Effector CD8-positive, alpha-beta T cell (primary cell): Measurements from ENCODE around the gene TINAGL1.

Source experiments
- DNase-seq: peaks from one replicate; lab custom pipeline; 2025; lab: John Stamatoyannopoulos, UW

TINAGL1 gene

DNA sequence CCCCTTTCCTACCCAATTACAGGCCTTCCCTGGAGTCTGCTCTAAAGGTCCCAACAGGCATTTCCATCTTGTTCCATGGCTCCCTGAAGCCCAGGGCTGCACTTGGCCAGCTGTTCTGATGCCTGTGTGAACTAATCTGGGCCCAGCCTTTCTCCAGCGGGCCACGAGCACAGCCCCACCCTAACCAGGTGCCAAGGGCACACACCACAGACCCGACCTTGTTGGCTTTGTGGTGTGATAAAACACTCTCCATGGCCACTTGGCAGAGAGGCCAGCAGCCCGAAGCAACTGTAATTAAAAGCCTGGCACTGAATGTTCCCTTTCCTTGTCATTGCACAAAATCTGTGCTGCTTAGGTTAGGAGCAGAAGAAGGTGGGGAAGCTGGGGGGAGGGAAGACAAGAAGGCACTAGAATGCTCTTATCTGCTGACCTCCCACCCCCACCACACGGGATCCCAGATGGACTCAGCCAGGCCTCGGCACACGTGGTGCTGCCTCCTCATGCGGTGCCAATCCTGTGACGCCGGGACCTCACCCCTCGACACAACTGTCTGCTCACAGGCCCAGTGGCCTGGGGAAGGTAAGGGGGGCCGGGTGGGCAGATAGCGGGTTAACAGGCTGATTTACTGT lies 51.1 kb downstream of the TINAGL1 start:
- DNase-seq = no peak

DNA sequence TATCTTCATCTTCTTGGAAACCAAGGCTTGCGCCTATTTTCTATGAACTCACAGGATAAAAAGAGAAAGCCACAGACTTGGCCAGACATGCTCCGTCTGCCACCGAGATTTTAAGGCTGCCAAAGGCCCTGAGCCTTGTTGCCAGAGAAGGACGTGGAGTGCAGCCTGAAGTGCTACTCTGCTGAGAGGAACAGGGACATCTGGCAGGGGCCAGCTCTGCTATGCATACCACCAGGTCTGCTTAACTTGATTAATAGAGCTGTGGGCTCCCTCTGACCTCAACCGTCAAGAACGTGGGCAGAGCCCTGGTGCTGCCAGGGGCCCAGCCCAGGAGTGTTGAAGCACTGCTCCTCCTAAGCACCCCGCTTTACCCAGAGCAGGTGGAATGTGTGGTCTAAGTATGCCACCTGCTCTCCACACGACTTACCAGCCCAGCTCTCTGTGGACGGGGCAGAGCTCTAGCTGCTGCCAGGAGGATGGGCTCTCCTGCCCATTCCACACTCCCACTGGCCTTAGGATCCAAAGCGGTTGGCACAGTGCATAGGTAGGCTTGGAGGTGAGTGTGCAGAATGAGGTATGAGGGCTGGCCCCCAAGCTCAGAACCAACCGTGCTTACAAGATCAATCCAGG lies 51.7 kb downstream of the TINAGL1 start:
- DNase-seq = no peak

DNA sequence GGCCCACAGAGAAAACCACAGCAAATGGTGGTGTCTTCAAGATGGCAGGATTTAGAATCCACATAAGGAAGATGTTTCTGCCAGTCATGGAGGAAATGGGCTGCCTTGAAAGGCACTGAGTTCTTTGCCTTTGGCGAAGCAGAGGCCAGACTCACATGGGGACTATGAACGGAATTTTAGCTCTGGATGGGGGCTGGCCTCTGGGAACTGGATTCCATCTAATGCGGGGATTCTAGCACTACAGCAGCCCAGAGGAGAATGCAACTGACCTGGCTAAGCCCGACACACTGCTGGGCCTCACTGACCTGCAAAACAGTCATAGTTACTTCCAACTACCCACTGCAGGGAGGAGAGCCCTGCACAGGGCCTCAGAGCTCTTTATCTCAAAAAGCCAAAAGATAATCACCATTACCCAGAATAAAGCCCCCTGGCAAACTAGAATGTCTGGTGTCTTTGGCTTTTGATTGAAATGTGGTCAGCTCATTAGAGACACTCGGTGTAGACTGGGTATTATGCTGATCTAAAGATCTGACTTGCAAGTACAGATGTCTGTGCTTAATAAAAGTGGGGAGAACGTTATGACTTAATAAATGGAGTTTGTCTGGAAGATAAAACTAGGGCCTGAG lies 52.7 kb downstream of the TINAGL1 start:
- no peak for DNase-seq

DNA sequence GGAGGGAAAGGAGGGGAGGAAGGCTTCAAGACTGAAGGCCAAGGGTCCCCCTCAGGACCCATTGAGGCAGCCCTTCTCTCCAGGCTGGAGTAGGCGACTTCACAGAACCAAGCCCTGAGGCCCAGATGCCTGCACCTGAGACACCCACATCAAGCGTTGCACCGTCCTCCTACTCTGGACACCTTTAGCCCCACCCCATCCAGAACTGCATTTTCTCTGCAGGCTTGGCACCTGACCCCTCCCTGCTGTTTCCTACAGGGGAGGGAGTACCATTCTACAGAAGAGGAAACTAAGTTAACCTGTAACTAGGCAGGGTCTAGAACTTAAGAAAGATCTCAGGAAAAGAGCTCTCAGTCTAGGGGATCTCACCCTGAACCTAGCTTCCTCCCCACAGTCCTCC lies 56.3 kb downstream of the TINAGL1 start:
- no peak for DNase-seq

DNA sequence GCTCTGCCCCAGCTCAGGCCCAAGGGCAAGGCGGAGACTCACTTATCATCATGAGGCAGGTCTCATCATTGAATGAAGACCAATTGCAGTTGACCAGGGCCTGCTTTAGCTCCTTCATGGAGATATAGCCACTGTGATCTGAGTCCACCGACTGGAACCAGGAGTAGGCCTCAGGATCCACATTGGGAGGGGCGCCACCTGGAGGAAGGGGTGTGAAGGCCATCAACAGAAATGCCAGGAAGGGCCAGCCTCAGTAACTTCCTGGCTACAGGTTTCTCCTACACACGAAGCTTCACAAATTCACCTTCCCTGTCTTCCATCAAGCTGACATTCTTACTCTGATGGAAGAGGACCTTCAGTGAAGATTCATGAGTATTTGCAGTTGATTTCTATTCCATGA lies 56.8 kb downstream of the TINAGL1 start:
- no peak for DNase-seq
